Gastroesophageal sphincter (tissue), 3 donors: ENCODE data around the gene EPHA3.

Source experiments
- CTCF ChIP-seq, 4 experiments: fragments of 200-600 bp in 2 of 4; fragments of 450-650 bp in 2 of 4; sonication (generic) in 1 of 4; IDR thresholded peaks; one replicate each; pipeline ENCODE4 v1.5.1; 2017 to 2019; ENCODE audit warnings: antibody characterized with exemption in 4 of 4, mild to moderate bottlenecking in 2 of 4, moderate library complexity in 2 of 4
- POLR2A ChIP-seq, 2 donors: fragments of 450-650 bp; IDR thresholded peaks; one replicate each; pipeline ENCODE4 v1.6.1; 2017; ENCODE audit warnings: antibody characterized with exemption in 2 of 2, mild to moderate bottlenecking in 2 of 2, moderate library complexity in 1 of 2
- POLR2AphosphoS5 ChIP-seq: sonication (generic); formaldehyde crosslinking; IDR thresholded peaks from one replicate; pipeline ENCODE4 v1.6.1; 2017; ENCODE audit warnings: antibody characterized with exemption

- TF ChIP-seq CTCF (IDR thresholded peaks at IDR 0.05) = no peak
- no peak for TF ChIP-seq POLR2A (IDR thresholded peaks at IDR 0.05)
- TF ChIP-seq POLR2AphosphoS5 = no peak
These were observed 171.0 kb downstream of the EPHA3 start for GRCh38 chr3:89278302-89279025.
